Ovary (tissue), 3 donors: ENCODE measurements around the gene ADORA3.
A peak's percentile ranks its signal among the peaks of the same experiment; 100 is the strongest.

Experiments
- CTCF ChIP-seq, 3 donors: fragments of 450-650 bp in 2 of 3; fragments of 200-600 bp in 1 of 3; IDR thresholded peaks; one replicate each; pipeline versions ENCODE4 v1.5.1 to v1.8.0; 2016 to 2022; ENCODE audit warnings: antibody characterized with exemption in 3 of 3, mild to moderate bottlenecking in 1 of 3
- EP300 ChIP-seq: sonication (generic); formaldehyde crosslinking; IDR thresholded peaks from one replicate; pipeline ENCODE4 v1.6.1; 2017; ENCODE audit warnings: antibody characterized with exemption
- POLR2A ChIP-seq: fragments of 450-650 bp; IDR thresholded peaks from one replicate; pipeline ENCODE4 v1.6.1; 2017; ENCODE audit warnings: antibody characterized with exemption, mild to moderate bottlenecking, moderate library complexity
- donor health status: DM: no; HTN: no; CAD: no.

- TF ChIP-seq CTCF (IDR thresholded peaks at IDR 0.05) = peak; percentile 52 to 64 (median 56)
- no peak for TF ChIP-seq EP300
- TF ChIP-seq POLR2A = no peak
These were observed 21.8 kb downstream of the ADORA3 start for GRCh38 chr1:111481387-111482221.
